Activated T-helper 9 cell treated with anti-CD3 and anti-CD28 coated beads, Interleukin-2, amount 50 U/mL, for 16 hours (primary cell): ENCODE measurements around the gene GLB1L2.
"Not testable (repeated sequence)": the region's sequence is repeated elsewhere in the genome, so short reads cannot be mapped to it uniquely, and the experiment has no call there.

ENCODE experiments used
- DNase-seq: peaks from one replicate; pipeline ENCODE4 v3.0.0-alpha.2; 2020; ENCODE audit warnings: low read depth

GLB1L2 gene

GRCh38 chr11:134322553-134322952 is 9.2 kb upstream of the GLB1L2 start:
- no peak for DNase-seq

GRCh38 chr11:134328433-134328832 is 3.4 kb upstream of the GLB1L2 start:
- no peak for DNase-seq

- DNase-seq: no peak
Measured at GRCh38 chr11:134330611-134331353, 1.0 kb upstream of the GLB1L2 start.

- no peak for DNase-seq
Measured at GRCh38 chr11:134332189-134332631, 422 bp downstream of the GLB1L2 start.

- DNase-seq: no peak
Measured at GRCh38 chr11:134332782-134333181, 994 bp downstream of the GLB1L2 start.

- DNase-seq: no peak
Measured at GRCh38 chr11:134333312-134333711, 1.5 kb downstream of the GLB1L2 start.

GRCh38 chr11:134333946-134334345 is 2.2 kb downstream of the GLB1L2 start:
- DNase-seq: no peak

- DNase-seq: no peak
Measured at GRCh38 chr11:134334796-134335571, 3.2 kb downstream of the GLB1L2 start.

- no peak for DNase-seq
Measured at GRCh38 chr11:134337051-134337450, 5.3 kb downstream of the GLB1L2 start.

GRCh38 chr11:134338068-134338467 is 6.3 kb downstream of the GLB1L2 start:
- no peak for DNase-seq

GRCh38 chr11:134338654-134339053 is 6.9 kb downstream of the GLB1L2 start:
- no peak for DNase-seq

- no peak for DNase-seq
Measured at GRCh38 chr11:134339756-134340155, 8.0 kb downstream of the GLB1L2 start.

- no peak for DNase-seq
Measured at GRCh38 chr11:134340354-134340964, 8.7 kb downstream of the GLB1L2 start.

GRCh38 chr11:134341805-134342571 is 10.2 kb downstream of the GLB1L2 start:
- no peak for DNase-seq

- no peak for DNase-seq
Measured at GRCh38 chr11:134342572-134343340, 11.0 kb downstream of the GLB1L2 start.

GRCh38 chr11:134343646-134344045 is 11.9 kb downstream of the GLB1L2 start:
- no peak for DNase-seq

GRCh38 chr11:134344497-134345236 is 12.9 kb downstream of the GLB1L2 start:
- DNase-seq: not testable (repeated sequence)

GRCh38 chr11:134345237-134345550 is 13.4 kb downstream of the GLB1L2 start:
- no peak for DNase-seq

- DNase-seq: no peak
Measured at GRCh38 chr11:134346101-134346975, 14.6 kb downstream of the GLB1L2 start.

- no peak for DNase-seq
Measured at GRCh38 chr11:134346976-134347350, 15.2 kb downstream of the GLB1L2 start.
